Activated CD8-positive, alpha-beta memory T cell treated with anti-CD3 and anti-CD28 coated beads, Interleukin-2, amount 50 U/mL, for 4 hours (primary cell): Measurements from ENCODE around the gene CELF5.
"Not testable (repeated sequence)": the region's sequence is repeated elsewhere in the genome, so short reads cannot be mapped to it uniquely, and the experiment has no call there.

Experiments
- DNase-seq: peaks from one replicate; pipeline ENCODE4 v3.0.0-alpha.2; 2020

CELF5 gene

DNA sequence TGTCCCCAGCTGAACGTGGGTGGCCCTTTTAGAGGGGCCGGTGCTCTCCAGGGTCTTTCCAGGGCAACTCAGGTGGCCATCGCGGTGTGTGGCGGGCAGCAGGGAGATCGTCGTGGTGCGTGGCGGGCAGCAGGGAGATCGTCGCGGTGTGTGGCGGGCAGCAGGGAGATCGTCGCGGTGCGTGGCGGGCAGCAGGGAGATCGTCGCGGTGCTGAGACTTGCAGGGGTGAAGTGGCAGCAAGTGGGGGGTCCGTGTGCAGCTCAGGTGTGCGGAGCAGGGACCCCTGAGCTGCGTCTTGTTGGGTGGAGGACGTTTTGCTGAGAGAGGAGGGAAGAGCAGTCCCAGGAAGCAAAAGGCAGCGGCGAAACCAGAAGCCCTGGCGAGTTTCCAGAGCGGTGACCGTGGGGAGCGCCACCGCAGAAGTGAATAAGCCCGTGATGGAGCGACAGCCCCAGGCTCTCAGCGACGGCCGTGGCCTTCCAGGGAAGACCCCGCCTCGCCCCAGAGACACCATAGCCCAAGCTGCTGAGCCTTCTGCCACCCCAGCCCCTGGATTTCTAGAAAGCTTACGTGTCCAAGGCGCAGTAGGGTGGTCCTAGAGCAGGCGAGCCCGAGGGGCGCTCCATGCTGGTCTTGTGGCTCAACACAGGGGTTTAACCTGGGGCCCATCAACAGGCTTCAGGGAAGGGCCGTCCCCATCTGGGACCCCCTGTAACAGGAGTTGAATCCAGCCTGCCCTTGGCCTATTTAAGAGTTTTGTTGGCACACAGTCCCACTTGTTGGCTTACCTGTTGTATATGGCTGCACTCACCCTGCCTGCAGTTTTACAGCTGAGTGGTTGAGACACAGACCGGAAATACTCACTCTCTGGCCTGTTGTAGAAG is 33.3 kb upstream of the CELF5 start:
- no peak for DNase-seq

GRCh38 chr19:3191806-3192104 is 32.7 kb upstream of the CELF5 start:
- DNase-seq = not testable (repeated sequence)

DNA sequence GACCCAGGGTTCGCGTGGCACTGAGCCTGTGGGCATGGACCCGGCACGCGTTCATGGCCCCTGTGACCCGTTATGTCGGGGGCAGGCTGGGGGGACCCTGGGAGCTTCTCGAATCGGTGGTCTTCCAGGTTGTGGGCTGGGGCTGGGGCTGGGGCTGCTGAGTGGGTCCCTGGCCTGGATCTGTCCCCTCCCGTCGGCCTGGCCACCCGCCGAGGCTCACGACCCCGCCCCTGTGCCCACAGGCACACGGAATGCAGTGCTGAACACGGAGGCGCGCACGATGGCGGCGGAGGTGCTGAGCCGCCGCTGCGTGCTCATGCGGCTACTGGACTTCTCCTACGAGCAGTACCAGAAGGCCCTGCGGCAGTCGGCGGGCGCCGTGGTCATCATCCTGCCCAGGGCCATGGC is 32.2 kb upstream of the CELF5 start:
- no peak for DNase-seq

- no peak for DNase-seq
These were observed 31.8 kb upstream of the CELF5 start for GRCh38 chr19:3192684-3193083.

DNA sequence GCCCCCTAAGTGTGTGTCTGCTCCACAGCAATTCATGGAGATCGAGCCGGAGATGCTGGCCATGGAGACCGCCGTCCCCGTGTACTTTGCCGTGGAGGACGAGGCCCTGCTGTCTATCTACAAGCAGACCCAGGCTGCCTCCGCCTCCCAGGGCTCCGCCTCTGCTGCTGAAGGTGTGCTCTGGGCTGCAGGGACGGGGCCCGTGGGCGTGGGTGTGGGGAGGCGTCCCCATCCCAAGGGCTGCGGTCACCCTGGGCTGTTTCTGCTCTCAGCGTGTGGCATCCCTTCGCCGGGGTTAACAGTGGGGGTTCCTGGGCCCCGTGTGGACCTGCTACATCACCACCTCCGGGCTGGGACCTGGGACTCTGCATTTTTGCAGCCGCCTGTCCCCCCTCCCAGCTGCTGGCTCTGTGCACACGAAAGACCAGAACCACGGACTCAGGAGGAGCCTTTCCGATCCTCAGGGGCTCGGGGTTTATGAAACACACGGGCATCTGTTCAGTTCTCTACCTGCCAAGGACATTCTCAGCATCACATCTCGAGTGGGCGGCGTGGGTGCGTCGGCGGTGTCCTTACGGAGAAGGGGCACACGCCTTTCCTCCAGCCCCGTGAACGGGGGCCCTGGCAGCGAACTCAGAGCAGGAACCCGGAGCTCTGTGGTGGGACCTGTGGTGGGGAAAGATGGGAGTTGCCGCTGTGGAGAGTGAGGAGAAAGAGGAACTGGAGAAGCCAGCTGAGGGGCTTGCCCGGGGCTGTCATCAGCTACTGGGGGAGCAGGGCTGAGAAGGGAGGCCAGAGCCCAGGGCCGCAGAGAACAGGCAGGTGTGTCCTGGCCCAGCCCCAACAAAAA is 31.0 kb upstream of the CELF5 start:
- no peak for DNase-seq

DNA sequence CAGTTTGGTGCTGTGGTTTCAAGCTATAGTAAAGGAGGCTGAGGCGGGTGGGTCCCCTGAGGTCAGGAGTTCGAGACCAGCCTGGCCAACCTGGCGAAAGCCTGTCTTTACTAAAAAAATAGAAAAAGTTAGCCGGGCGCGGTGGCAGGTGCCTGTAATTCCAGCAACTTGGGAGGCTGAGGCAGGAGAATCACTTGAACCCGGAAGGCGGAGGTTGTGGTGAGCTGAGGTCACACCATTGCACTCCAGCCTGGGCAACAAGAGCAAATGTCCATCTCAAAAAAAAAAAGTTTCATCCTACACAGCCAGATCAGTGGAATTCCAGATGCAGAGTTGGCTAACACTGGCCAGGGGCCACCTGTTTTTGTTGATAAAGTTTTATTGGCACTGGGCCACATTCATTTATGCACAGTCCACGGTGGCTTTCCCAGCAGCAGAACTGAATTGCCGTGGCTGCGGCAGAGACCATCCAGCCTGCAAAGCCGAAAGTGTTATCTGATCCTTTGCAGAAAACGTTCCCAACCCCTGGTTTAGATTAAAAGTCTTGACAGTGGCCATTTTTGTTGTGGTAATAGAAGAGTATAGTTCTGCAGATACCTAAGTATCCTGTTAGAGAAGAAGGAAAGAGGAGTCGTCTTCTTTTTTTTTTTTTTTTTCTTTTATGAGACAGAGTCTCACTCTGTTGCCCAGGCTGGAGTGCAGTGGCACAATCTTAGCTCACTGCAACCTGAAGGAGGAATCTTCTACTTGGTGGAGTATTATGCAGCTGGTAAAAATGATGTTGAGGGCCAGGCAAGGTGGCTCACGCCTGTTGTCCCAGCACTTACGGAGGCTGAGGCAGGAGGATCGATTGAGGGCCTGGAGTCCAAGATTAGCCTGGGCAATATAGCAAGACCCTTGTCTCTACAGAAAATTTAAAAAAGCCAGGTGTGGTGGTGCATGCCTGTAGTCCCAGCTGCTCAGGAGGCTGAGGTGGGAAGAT is 30.1 kb upstream of the CELF5 start:
- no peak for DNase-seq

- DNase-seq = no peak
These were observed 28.2 kb upstream of the CELF5 start for GRCh38 chr19:3196064-3196932.

DNA sequence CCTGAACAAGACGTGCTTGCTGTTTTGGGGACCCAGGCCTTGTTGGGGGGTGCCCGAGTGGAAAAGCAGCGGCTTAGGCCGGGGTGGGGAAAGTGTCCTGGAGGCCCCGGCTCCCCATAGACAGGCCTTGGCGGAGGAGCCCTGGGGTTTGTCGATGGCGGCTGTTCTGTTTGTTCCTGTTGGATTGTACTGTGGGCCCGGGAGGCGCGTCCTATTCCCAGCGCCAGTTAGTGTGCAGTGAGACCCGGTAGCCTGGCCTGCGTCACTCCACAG is 27.6 kb upstream of the CELF5 start:
- DNase-seq = no peak

DNA sequence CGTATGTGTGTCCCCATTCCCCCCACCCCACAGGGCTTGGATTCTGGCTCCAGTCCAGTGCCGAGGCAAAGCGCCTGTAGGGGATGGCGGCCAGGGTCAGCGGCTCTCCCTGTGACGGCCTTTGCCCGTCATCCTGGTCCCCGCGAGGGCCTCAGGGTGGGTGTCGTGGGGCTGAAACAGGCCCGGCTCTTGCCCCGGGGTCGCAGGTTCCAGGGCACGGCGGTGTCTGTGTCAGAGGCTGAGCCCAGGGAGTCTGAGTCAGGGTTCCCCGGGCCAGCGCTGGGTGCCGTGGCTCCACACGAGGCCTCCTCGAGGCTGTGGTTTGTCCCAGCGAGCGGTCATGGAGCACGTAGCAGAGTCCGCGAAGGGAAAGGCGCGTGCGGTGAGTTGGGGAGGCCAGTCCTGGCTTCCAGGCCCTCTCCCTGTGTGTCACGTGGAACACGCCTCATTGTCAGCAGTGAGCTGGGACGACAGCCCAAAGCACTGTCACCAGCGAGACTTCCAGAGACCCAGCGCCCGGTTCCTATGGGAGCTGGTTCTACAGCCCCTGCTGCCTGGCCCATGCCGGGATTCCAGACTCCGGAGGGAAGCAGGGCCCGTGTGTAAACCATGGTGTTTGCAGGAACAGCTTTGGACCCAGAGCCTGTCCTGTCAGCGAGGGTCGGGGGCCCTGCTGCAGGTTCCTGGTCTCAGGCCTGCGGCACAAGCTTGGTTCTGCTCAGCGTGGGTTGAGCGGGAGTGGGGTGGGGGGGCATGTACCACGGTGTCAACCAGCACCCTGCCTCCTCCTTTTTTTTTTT is 25.4 kb upstream of the CELF5 start:
- DNase-seq = no peak

- no peak for DNase-seq
These were observed 23.3 kb upstream of the CELF5 start for GRCh38 chr19:3201072-3201700.

- no peak for DNase-seq
These were observed 22.6 kb upstream of the CELF5 start for GRCh38 chr19:3201911-3202310.

GRCh38 chr19:3202346-3202745 is 22.1 kb upstream of the CELF5 start:
- no peak for DNase-seq

DNA sequence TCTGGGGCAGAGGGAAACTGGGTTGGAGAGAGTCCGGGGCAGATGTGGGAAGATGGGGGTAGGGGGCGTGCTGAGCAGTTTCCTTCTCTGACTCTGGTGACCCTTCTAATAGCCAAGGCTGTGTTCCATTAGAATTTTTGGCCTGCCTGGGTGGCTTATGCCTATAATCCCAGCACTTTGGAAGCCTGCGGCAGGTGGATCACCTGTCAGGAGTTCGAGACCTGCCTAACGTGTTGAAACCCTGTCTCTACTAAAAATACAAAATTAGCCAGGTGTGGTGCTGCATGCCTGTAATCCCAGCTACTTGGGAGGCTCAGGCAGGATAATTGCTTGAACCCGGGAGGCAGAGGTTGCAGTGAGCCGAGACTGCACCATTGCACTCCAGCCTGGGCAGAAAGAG is 21.6 kb upstream of the CELF5 start:
- DNase-seq = not testable (repeated sequence)

GRCh38 chr19:3203805-3204645 is 20.4 kb upstream of the CELF5 start:
- no peak for DNase-seq

DNA sequence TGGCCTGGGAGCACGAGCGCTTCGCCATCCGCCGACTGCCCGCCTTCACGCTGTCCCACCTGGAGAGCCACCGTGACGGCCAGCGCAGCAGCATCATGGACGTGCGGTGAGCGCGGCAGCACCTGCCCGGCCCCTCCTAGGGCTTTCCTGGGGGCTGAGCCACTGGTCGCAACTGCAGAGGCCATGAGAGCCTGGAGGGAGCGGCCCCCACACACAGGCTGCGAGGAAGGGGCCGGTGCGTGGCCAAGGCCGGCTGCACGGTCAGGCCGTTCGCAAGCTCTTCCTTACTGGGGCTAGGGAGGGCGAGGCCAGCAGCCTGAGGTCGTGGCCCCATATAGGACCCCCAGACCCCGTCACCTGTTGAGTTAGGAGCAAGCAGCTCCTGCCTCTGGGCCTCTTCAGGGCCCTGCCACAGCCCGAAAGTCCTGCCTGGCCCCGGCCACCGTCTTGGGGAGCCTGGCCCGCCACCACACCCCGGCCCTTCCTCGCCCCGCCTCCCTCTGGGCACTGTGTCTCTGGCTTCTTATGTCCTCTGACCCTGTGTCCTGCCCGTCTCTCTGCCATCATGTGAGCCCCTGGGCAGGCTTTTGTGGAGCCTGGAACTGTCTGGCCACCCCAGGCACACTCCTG is 19.7 kb upstream of the CELF5 start:
- DNase-seq = no peak

- no peak for DNase-seq
These were observed 18.1 kb upstream of the CELF5 start for GRCh38 chr19:3206216-3206953.

GRCh38 chr19:3207461-3208242 is 16.8 kb upstream of the CELF5 start:
- no peak for DNase-seq
